Lung (tissue), 12 donors: Measurements from ENCODE around the gene CTTNBP2NL. TPM values are rescaled to one million over a fixed set of nuclear protein-coding genes. Genes with fewer than 3 reads are reported as not detected.

Experiments
- ATAC-seq: fragments of 200-7000 bp; cut with Tn5 transposase; one replicate; pipeline ENCODE4 v1.9.1; 2020; ENCODE audit warnings: moderate number of reproducible peaks; ENCODE audit not compliant: insufficient read depth, low FRiP score
- DNase-seq, 3 donors: peaks; one replicate each; pipeline ENCODE4 v3.0.0-alpha.2; 2013 to 2017
- H3K27ac ChIP-seq, 2 donors: one replicate each; pipeline ENCODE4 v1.5.1; 2013; ENCODE audit warnings: mild to moderate bottlenecking in 2 of 2, moderate library complexity in 2 of 2, control low read depth in 1 of 2, inconsistent platforms in 1 of 2, low read depth in 1 of 2, low read length in 1 of 2
- H3K27me3 ChIP-seq, 3 donors: one replicate each; pipeline ENCODE4 v1.5.1; 2013; ENCODE audit warnings: low read length in 2 of 3; ENCODE audit not compliant: control insufficient read depth in 3 of 3, insufficient read depth in 3 of 3
- H3K36me3 ChIP-seq, 4 donors: one replicate each; pipeline ENCODE4 v1.5.1; 2013; ENCODE audit warnings: low read length in 4 of 4, mild to moderate bottlenecking in 1 of 4, moderate library complexity in 1 of 4; ENCODE audit not compliant: control insufficient read depth in 4 of 4, insufficient read depth in 4 of 4
- H3K4me1 ChIP-seq, 5 donors: one replicate each; pipeline ENCODE4 v1.5.1; 2013; ENCODE audit warnings: low read length in 5 of 5, mild to moderate bottlenecking in 2 of 5, moderate library complexity in 1 of 5; ENCODE audit not compliant: control insufficient read depth in 5 of 5, insufficient read depth in 5 of 5
- H3K4me3 ChIP-seq: one replicate; pipeline ENCODE4 v1.5.1; 2013; ENCODE audit warnings: mild to moderate bottlenecking, control low read depth, moderate library complexity
- H3K9ac ChIP-seq, 2 donors: one replicate each; pipeline ENCODE4 v1.5.1; 2013; ENCODE audit warnings: low read length in 2 of 2, control low read depth in 1 of 2; ENCODE audit not compliant: insufficient read depth in 1 of 2
- H3K9me3 ChIP-seq, 4 donors: one replicate each; pipeline ENCODE4 v1.5.1; 2013; ENCODE audit warnings: low read length in 3 of 4, mild to moderate bottlenecking in 1 of 4, moderate library complexity in 1 of 4; ENCODE audit not compliant: control insufficient read depth in 4 of 4, insufficient read depth in 3 of 4
- WGBS, 2 donors: extraction: QIAGEN DNeasy Blood & Tissue Kit; methylation state at CpG; one replicate each; pipeline ENCODE4 v1.1.7; 2013; 5-methylcytosine and 5-hydroxymethylcytosine counted together
- polyA plus RNA-seq, 2 donors: library from polyadenylated mRNA; stranded (reverse); fragments of 200-250 nt; gene quantifications; one replicate each; pipeline ENCODE4 v1.2.1, GENCODE V29; 2013
- total RNA-seq, 2 donors: library from RNA; depleted of rRNA in 1 of 2; stranded (reverse); fragments of >200 nt in 1 of 2; gene quantifications; one replicate each; pipeline ENCODE4 v1.2.1, GENCODE V29; 2014 to 2021
- TF ChIP-seq, protein P1 (sequence below): IDR thresholded peaks from 2 replicates; pipeline ENCODE4 v1.5.1; 2012; ENCODE audit warnings: mild to moderate bottlenecking; ENCODE audit errors: control extremely low read depth, extremely low read depth
- donor health status: control.
- donor health status: control.
- donor health status: Bipolar disorder and iron deficiency.
- donor health status: healthy.
- donor health status: DM: yes; HTN: yes; CAD: no.

CTTNBP2NL gene
- total and polyA plus RNA-seq, 4 donors = 9.0 to 38.5 (median 17.0) TPM

DNA sequence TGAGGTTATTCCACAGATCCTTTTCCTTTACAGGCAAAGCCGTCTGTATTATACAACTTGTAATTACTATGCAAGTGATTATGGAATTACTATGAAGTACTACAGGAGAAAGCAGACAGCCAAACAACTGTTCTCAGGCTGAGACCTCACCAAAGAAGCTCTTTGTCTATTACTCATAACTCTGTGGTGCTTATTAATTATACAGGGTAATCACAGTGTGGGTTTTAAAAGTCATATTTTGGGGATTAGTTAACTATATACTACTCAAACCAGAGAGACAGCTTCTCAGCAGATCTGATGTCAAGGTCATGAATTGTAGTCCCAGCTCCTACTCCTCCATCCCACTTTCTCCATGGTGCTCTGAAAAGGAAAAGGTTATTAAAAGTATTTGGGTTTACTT, 49.6 kb downstream of the CTTNBP2NL start:
- 75 to 85% methylated on average over 1 of the region's 1 CpG for WGBS, 2 donors
- DNase-seq = no peak

DNA sequence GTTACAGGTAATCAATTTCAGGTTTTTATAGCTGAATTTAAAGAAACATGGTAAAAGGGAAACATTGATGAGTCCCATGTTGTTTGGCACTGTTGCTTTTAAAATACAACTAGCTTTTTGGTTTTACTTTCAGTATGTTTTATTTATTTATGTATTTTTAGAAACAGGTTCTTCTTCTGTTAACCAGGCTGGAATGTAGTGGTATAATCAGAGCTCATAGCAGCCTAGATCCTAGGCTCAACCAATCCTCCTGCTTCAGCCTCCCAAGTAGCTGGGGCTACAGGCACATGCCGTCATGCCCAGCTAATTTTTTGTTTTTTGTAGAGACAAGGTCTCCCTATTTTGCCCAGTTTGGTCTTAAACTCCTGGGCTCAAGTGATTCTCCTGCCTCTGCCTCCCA, 50.4 kb downstream of the CTTNBP2NL start:
- Histone ChIP-seq H3K4me1 (peaks cover 0 to 5% (median 0%) of the 10 kb centered on the region in 5 donors), H3K27me3 (no peaks in the 10 kb centered on the region), H3K36me3 (peaks cover under 1 to 4% (median 3%) of the 10 kb centered on the region in 4 donors), H3K4me3 (no peak overlapping the region), H3K27ac (no peak overlapping the region), H3K9me3 (no peaks in the 10 kb centered on the region), H3K9ac (no peak overlapping the region)
- TF ChIP-seq, protein P1, sequence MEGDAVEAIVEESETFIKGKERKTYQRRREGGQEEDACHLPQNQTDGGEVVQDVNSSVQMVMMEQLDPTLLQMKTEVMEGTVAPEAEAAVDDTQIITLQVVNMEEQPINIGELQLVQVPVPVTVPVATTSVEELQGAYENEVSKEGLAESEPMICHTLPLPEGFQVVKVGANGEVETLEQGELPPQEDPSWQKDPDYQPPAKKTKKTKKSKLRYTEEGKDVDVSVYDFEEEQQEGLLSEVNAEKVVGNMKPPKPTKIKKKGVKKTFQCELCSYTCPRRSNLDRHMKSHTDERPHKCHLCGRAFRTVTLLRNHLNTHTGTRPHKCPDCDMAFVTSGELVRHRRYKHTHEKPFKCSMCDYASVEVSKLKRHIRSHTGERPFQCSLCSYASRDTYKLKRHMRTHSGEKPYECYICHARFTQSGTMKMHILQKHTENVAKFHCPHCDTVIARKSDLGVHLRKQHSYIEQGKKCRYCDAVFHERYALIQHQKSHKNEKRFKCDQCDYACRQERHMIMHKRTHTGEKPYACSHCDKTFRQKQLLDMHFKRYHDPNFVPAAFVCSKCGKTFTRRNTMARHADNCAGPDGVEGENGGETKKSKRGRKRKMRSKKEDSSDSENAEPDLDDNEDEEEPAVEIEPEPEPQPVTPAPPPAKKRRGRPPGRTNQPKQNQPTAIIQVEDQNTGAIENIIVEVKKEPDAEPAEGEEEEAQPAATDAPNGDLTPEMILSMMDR = no peak
- DNase-seq (no peak), ATAC-seq (no peak)
- 86 to 87% methylated on average over 1 of the region's 1 CpG for WGBS, 2 donors

More for the DNA sequence above, 49.6 kb downstream of the CTTNBP2NL start:
- Histone ChIP-seq H3K27me3 (no peaks in the 10 kb centered on the region), H3K9ac (no peak overlapping the region), H3K4me1 (peaks cover 0 to 5% (median 0%) of the 10 kb centered on the region in 5 donors), H3K9me3 (no peaks in the 10 kb centered on the region), H3K36me3 (peaks cover 2 to 5% (median 3%) of the 10 kb centered on the region in 4 donors), H3K27ac (no peak overlapping the region), H3K4me3 (no peak overlapping the region)
- TF ChIP-seq, protein P1 = no peak
- ATAC-seq = no peak

DNA sequence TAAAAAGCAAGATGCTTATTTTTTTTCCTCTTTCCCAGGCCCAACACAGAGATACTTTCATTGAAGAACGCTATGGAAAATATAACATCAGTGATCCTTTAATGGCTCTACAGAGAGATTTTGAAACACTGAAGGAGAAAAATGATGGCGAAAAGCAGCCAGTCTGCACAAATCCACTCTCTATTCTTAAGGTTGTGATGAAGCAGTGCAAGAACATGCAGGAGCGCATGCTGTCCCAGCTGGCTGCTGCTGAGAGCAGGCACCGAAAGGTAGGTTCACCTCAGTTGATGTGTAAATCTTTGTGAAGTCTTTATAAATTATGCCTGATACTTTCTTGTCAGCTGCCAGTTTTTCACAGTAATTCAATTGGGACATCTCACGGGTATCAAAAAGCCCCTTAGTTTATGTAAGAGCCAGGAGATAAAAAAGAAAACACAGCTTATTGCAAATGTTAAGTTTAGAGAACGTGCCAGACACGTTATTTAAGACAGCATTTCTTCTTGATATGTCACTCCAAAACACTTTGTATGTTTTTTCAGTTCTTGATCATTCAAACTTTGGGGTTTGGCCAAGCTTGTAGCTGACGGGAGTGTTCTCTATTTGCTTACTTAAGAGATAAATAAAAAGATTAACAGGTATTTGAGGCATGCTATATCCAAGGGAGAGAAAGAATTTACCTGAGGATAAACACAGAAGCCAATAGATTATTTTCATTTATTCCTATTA, 53.1 kb downstream of the CTTNBP2NL start:
- Histone ChIP-seq H3K27me3 (no peaks in the 10 kb centered on the region), H3K4me3 (no peak overlapping the region), H3K9me3 (no peaks in the 10 kb centered on the region), H3K27ac (no peak overlapping the region), H3K36me3 (peaks cover 0 to 8% (median 6%) of the 10 kb centered on the region in 4 donors), H3K4me1 (peaks cover 0 to 5% (median 0%) of the 10 kb centered on the region in 5 donors), H3K9ac (no peak overlapping the region)
- DNase-seq = no peak
- 77 to 87% methylated on average over 8 of the region's 8 CpGs for WGBS, 2 donors
- TF ChIP-seq, protein P1 = no peak
- ATAC-seq = no peak
